Naive thymus-derived CD4-positive, alpha-beta T cell (primary cell): ENCODE results near the gene GNG13. TPM values are rescaled to one million over a fixed set of nuclear protein-coding genes. Genes with fewer than 3 reads are reported as not detected.
A peak's percentile ranks its signal among the peaks of the same experiment; 100 is the strongest.

Experiments used
- ATAC-seq: fragments of 150-1000 bp; cut with Tn5 transposase; 2 replicates; pipeline ENCODE4 v1.10.0; 2021; ENCODE audit warnings: mild to moderate bottlenecking, moderate library complexity
- CTCF ChIA-PET: fragments of 350-600 bp; sonication (Branson Sonifier 250); formaldehyde crosslinking; loops from one replicate; lab custom pipeline; 2021; ENCODE audit warnings: antibody characterized with exemption; lab: Charles Lee
- POLR2A ChIA-PET: fragments of 350-600 bp; sonication (Branson Sonifier 250); formaldehyde crosslinking; loops from one replicate; lab custom pipeline; 2021; ENCODE audit warnings: antibody characterized with exemption, inconsistent platforms; lab: Charles Lee
- DNase-seq, 9 donors: peaks; one replicate each; pipeline versions ENCODE4 v3.0.0 to v3.0.0-alpha.2; 2020 to 2022; ENCODE audit warnings: mixed read lengths in 1 of 9
- H3K27ac ChIP-seq: one replicate; pipeline ENCODE4 v1.7.0; 2013; ENCODE audit warnings: mild to moderate bottlenecking, low read depth, low read length, moderate library complexity
- H3K27me3 ChIP-seq, 2 donors: one replicate each; pipeline ENCODE4 v1.7.0; 2013; ENCODE audit warnings: low read length in 2 of 2, mild to moderate bottlenecking in 2 of 2, moderate library complexity in 2 of 2; ENCODE audit not compliant: control insufficient read depth in 2 of 2, insufficient read depth in 2 of 2
- H3K36me3 ChIP-seq, 3 experiments: 1 replicate in 2 of 3; 2 replicates in 1 of 3; pipeline ENCODE4 v1.7.0; 2013; ENCODE audit warnings: low read length in 3 of 3, mild to moderate bottlenecking in 3 of 3, moderate library complexity in 1 of 3; ENCODE audit not compliant: insufficient read depth in 3 of 3, control insufficient read depth in 2 of 3
- H3K4me1 ChIP-seq, 2 donors: one replicate each; pipeline ENCODE4 v1.7.0; 2013; ENCODE audit warnings: low read length in 2 of 2, mild to moderate bottlenecking in 2 of 2, moderate library complexity in 1 of 2; ENCODE audit not compliant: control insufficient read depth in 2 of 2, insufficient read depth in 2 of 2
- H3K4me3 ChIP-seq: 2 replicates; pipeline ENCODE4 v1.7.0; 2013; ENCODE audit warnings: mild to moderate bottlenecking, low read length
- H3K9me3 ChIP-seq, 3 experiments: 1 replicate in 2 of 3; 2 replicates in 1 of 3; pipeline ENCODE4 v1.7.0; 2013; ENCODE audit warnings: low read length in 3 of 3; ENCODE audit not compliant: control insufficient read depth in 2 of 3
- H3K27ac Mint-ChIP-seq, 9 donors: one replicate each; pipeline ENCODE4 v1.8.0; 2020 to 2022; ENCODE audit warnings: mixed read lengths in 9 of 9, mild to moderate bottlenecking in 8 of 9, moderate library complexity in 5 of 9, inconsistent platforms in 2 of 9
- H3K27me3 Mint-ChIP-seq, 5 donors: one replicate each; pipeline ENCODE4 v1.8.0; 2021 to 2022; ENCODE audit warnings: mixed read lengths in 5 of 5, mild to moderate bottlenecking in 1 of 5
- H3K36me3 Mint-ChIP-seq, 5 donors: one replicate each; pipeline ENCODE4 v1.8.0; 2020 to 2022; ENCODE audit warnings: mixed read lengths in 5 of 5, mild to moderate bottlenecking in 3 of 5, inconsistent platforms in 1 of 5
- H3K4me1 Mint-ChIP-seq, 7 donors: one replicate each; pipeline ENCODE4 v1.8.0; 2020 to 2022; ENCODE audit warnings: mixed read lengths in 7 of 7, mild to moderate bottlenecking in 3 of 7, inconsistent platforms in 1 of 7
- H3K4me3 Mint-ChIP-seq, 10 donors: one replicate each; pipeline ENCODE4 v1.8.0; 2020 to 2022; ENCODE audit warnings: mild to moderate bottlenecking in 10 of 10, mixed read lengths in 10 of 10, moderate library complexity in 6 of 10, inconsistent platforms in 2 of 10
- H3K9me3 Mint-ChIP-seq, 11 donors: one replicate each; pipeline ENCODE4 v1.8.0; 2020 to 2022; ENCODE audit warnings: mixed read lengths in 11 of 11, mild to moderate bottlenecking in 4 of 11, inconsistent platforms in 1 of 11, moderate library complexity in 1 of 11
- intact Hi-C, 2 donors: fragments of 100-400 bp; cut with micrococcal nuclease; formaldehyde crosslinking; loops; one replicate each; pipeline ENCODE4 v1.15.1; 2023
- polyA plus RNA-seq, 2 donors: library from polyadenylated mRNA; unstranded; fragments of 300-500 nt; fragmentation: Illumina TruSeq; gene quantifications; one replicate each; pipeline ENCODE4 v1.2.3, GENCODE V29; 2021
- total RNA-seq, 6 experiments: library from RNA in 5 of 6; stranded (reverse) in 5 of 6; gene quantifications; 1 replicate in 5 of 6; 2 replicates in 1 of 6; pipeline ENCODE4 v1.2.3 and lab custom pipeline; 2021 to 2026

Gene GNG13
- total and polyA plus RNA-seq, 7 experiments from 2014 or later = not detected

DNA sequence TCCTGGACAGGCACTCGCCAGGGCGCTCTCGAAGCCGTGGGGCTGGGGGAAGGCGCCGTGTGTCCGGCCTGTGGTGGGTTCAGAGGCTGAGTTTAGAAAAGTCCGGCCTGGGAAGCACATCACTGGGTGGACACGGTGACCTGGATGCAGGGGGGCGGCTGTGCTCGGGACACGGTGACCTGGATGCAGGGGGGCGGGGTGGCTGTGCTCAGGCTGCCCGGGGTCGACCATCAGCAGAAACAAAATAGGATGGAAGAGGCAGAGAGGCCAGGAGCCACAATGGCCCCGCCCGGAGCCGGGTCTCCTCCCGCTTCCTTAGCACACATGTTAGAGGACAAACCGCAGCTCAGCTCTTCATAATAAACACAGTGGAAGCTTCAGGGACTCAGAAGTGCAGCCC is 43.2 kb upstream of the GNG13 start:
- H3K36me3 Mint-ChIP-seq = no peaks in the 10 kb centered on the region
- no peak overlapping the region for H3K27ac ChIP-seq
- H3K4me3 Mint-ChIP-seq = no peak overlapping the region
- H3K9me3 ChIP-seq = no peaks in the 10 kb centered on the region
- H3K27me3 Mint-ChIP-seq = no peaks in the 10 kb centered on the region
- H3K4me3 ChIP-seq = no peak overlapping the region
- ChIA-PET POLR2A (interaction anchor here (0.7 kb wide), 1 partner anchor 1323 kb away, joined by 3 read pairs; no protein-coding TSS in a partner anchor), CTCF (no interaction called here)
- no peak for DNase-seq
- H3K4me1 ChIP-seq = no peaks in the 10 kb centered on the region
- intact Hi-C loops = no loop called here
- H3K36me3 ChIP-seq = no peaks in the 10 kb centered on the region
- H3K4me1 Mint-ChIP-seq = no peaks in the 10 kb centered on the region
- H3K9me3 Mint-ChIP-seq = peaks cover 0 to 8% (median 0%) of the 10 kb centered on the region in 11 donors
- no peak for ATAC-seq
- no peaks in the 10 kb centered on the region for H3K27me3 ChIP-seq
- H3K27ac Mint-ChIP-seq = no peak overlapping the region

DNA sequence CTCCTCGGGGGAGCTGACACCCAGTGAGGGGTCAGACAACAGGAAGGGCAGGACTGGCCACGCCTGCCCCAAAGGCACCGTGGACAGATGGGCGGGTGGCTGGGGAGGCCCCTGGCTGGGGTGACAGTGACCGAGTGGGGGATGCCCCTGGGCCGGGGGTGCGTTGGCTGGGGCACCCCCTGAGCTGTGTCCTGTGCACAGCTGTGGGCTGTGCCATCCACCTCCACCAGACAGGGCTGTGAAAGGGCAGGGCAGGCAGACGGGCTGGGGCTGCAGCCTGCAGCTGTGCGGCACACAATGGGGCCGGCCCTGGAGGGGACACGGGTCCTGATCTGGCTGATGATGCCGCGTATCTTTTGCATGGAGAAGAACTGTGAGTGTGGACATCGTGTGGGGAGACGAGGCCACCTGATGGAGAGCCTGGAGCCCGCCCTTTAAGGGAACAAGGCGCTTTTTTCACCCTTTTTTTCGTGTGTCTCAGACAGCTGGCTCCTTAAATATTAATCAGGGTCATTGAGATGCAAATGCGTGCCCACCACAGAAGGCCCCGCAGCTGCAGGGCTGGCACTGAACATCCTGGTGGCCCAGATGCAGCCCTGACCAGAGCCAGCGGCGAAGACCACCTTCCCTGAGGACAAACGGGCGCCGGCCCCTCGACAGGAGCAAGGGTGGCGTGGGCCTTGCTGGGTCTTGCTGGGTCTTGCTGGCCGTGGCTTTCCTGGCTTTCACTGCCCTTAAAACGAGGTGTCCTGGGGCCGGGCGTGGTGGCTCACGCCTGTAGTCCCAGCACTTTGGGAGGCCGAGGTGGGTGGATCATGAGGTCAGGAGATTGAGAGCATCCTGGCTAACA is 42.4 kb upstream of the GNG13 start:
- Histone ChIP-seq H3K9me3 (no peaks in the 10 kb centered on the region), H3K36me3 (no peaks in the 10 kb centered on the region), H3K4me3 (no peak overlapping the region), H3K27me3 (no peaks in the 10 kb centered on the region), H3K4me1 (no peaks in the 10 kb centered on the region), H3K27ac (no peak overlapping the region)
- no peaks in the 10 kb centered on the region for H3K36me3 Mint-ChIP-seq
- ChIA-PET CTCF (no interaction called here), POLR2A (no interaction called here)
- no peak for ATAC-seq
- H3K4me1 Mint-ChIP-seq = no peaks in the 10 kb centered on the region
- peaks cover 0 to 5% (median 0%) of the 10 kb centered on the region in 5 donors for H3K27me3 Mint-ChIP-seq
- H3K4me3 Mint-ChIP-seq = no peak overlapping the region
- peaks cover 0 to 8% (median 2%) of the 10 kb centered on the region in 11 donors for H3K9me3 Mint-ChIP-seq
- no peak overlapping the region for H3K27ac Mint-ChIP-seq
- intact Hi-C loops = no loop called here
- no peak for DNase-seq

DNA sequence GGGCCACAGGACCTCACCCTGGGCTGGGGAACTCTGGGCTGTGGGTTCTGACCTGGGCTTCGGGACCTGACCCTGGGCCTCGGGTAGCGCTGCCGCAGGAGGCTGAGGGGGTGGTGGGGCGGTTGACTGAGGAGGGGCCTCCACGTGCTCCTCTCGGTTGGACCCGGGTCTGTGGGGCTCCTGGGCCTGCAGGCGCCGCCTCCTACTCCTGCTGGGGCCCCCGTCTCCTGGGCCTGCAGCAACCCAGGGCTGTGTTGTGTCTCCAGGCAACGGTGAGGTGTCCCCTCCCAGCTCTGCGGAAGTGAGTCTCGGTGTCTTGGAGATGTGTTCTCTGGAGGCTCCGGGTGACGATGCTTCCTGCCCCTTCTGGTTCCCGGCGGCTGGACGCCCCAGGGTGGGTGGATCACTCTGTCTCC is 41.5 kb upstream of the GNG13 start:
- intact Hi-C loops = no loop called here
- Mint-ChIP-seq H3K4me3 (no peak overlapping the region), H3K36me3 (no peaks in the 10 kb centered on the region), H3K27ac (peak overlapping the region in 1 of 9 donors; percentile 68), H3K27me3 (peaks cover 0 to 5% (median 0%) of the 10 kb centered on the region in 5 donors), H3K9me3 (peaks cover 0 to 15% (median 3%) of the 10 kb centered on the region in 11 donors), H3K4me1 (no peaks in the 10 kb centered on the region)
- DNase-seq = peak in 1 of 9 donors; percentile 16
- Histone ChIP-seq H3K4me1 (no peaks in the 10 kb centered on the region), H3K4me3 (no peak overlapping the region), H3K9me3 (peaks cover 0 to under 1% (median 0%) of the 10 kb centered on the region in 3 experiments), H3K27me3 (no peaks in the 10 kb centered on the region), H3K27ac (no peak overlapping the region), H3K36me3 (no peaks in the 10 kb centered on the region)
- ChIA-PET CTCF (no interaction called here), POLR2A (no interaction called here)
- ATAC-seq = peak; percentile 25

DNA sequence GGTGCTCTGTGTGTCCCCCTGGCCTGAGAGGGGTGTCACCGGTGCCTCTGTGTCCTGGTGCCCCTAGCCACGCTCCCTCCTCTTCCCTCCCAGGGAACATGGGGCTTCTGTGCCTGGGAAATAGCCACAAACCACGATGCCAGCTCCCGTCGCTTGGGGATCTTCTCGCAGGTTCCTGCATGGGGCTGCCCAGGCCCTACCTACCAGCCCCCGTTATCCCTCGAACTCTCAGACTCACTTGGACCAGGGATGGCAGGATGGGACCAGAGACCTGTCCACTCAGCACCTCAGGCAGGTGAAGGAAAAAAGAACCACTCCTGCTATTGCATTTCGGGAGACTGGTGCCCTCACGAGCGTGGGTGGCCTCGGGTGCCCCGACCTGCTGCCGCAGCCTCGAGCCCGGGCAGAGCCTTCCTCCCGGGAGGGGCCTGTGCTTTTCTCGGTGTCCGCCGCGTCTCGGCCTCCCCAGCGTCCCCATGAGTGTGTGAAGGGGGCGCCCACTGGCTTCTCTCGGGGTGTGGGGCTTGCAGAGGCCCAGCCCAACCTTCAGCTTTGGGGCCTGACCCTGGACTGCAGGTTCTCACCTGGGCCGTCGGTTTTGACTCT is 41.0 kb upstream of the GNG13 start:
- Mint-ChIP-seq H3K36me3 (peaks cover 0 to 1% (median 0%) of the 10 kb centered on the region in 5 donors), H3K4me3 (no peak overlapping the region), H3K4me1 (no peaks in the 10 kb centered on the region), H3K9me3 (peaks cover 0 to 20% (median 4%) of the 10 kb centered on the region in 11 donors), H3K27me3 (peaks cover 0 to 5% (median 0%) of the 10 kb centered on the region in 5 donors), H3K27ac (no peak overlapping the region)
- ChIA-PET POLR2A (no interaction called here), CTCF (no interaction called here)
- H3K9me3 ChIP-seq = peaks cover 0 to 6% (median 0%) of the 10 kb centered on the region in 3 experiments
- ATAC-seq (no peak), DNase-seq (no peak)
- H3K36me3 ChIP-seq = no peaks in the 10 kb centered on the region
- H3K27ac ChIP-seq = no peak overlapping the region
- no peak overlapping the region for H3K4me3 ChIP-seq
- H3K4me1 ChIP-seq = no peaks in the 10 kb centered on the region
- H3K27me3 ChIP-seq = no peaks in the 10 kb centered on the region
- intact Hi-C loops = no loop called here

DNA sequence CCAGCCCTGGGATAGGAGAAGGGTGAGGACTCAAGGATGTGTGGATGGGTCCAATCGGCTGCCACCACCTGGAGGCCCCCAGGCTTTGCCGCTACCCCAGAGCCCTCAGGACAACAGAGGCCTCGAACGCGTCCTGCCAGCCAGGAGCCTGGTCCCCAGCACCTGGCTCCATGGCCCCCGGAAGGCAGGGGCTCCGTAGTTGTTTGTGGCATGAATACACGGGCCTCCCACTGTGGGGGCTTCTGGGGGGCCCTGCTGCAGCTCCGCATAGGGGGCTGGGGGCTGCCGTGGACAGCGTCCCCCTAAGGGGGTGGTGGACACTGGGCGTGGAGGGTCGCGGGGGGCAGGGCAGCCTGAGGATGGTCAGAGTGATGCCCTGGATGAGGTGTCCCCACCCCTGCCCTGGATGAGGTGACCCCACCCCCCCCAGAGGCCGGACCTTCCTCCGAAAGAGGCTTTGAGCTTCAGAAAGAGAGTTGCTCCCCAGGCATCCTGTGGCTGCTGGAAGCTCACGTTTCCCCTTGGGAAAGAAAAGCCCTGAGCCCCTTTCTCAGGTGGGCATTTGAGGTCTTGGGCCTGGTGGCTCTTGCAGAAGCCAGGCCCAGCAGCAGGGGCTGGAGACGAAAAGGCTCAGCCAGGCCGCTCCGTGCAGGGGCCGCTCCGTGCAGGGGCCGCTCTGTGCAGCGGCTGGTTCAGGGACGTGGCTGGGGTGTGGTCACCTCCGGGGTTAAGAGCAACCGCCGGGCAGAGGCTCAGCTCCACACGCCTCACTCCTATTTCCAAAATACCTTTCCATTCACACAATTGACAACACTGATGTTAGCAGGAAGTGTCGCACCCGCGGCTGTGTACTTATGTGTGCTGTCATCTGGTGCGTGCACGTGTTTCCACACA is 40.3 kb upstream of the GNG13 start:
- Mint-ChIP-seq H3K4me3 (no peak overlapping the region), H3K27ac (no peak overlapping the region), H3K4me1 (no peaks in the 10 kb centered on the region), H3K9me3 (peaks cover 0 to 28% (median 8%) of the 10 kb centered on the region in 11 donors), H3K27me3 (peaks cover 0 to 5% (median 0%) of the 10 kb centered on the region in 5 donors), H3K36me3 (peaks cover 0 to 5% (median 0%) of the 10 kb centered on the region in 5 donors)
- no peaks in the 10 kb centered on the region for H3K4me1 ChIP-seq
- H3K27ac ChIP-seq = no peak overlapping the region
- DNase-seq = no peak
- POLR2A ChIA-PET = no interaction called here
- no peaks in the 10 kb centered on the region for H3K27me3 ChIP-seq
- no peaks in the 10 kb centered on the region for H3K36me3 ChIP-seq
- CTCF ChIA-PET = no interaction called here
- intact Hi-C loops = no loop called here
- ATAC-seq = no peak
- H3K9me3 ChIP-seq = peaks cover 0 to 13% (median 0%) of the 10 kb centered on the region in 3 experiments
- no peak overlapping the region for H3K4me3 ChIP-seq

DNA sequence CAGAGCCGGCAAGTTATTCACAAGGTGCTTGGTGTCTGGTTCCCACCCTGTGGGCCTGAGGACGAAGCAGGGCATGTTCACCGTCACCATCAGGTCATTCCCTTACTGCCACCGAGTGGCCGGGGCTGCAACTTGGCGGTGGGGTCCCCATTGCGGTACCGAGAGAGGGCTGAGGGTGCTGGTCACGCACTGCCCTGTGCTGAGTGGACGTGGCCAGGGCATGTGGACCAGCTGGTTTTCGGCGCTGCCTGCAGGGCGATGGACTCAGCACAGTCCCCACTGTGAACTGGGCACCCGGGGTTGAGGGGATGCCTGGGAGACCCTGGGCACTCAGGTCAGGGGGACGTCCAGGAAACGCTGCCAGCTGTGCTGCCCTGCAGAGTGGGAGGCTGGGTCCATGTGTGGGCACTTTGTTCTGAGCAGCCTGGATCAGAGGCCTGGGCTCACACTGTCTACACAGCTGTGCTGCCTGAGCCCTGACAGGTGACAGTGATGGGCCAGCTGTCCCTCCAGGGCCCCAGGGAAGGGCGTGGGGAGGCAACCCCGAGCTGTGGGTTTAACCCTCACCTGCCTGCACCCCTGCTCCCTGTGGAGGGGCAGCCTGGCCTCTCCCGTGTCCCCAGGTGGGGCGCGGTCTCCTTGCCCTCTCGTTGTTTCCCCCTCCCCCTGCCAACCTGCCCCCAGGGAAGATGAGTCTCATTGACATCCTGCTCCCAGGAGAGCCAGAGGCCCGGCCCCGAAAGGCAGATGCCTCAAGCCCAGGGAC is 39.3 kb upstream of the GNG13 start:
- no peak overlapping the region for H3K4me3 ChIP-seq
- no peak for ATAC-seq
- intact Hi-C loops = no loop called here
- Mint-ChIP-seq H3K4me3 (no peak overlapping the region), H3K36me3 (peaks cover 0 to 5% (median 0%) of the 10 kb centered on the region in 5 donors), H3K4me1 (no peaks in the 10 kb centered on the region), H3K27ac (no peak overlapping the region), H3K9me3 (peaks cover 0 to 32% (median 10%) of the 10 kb centered on the region in 11 donors), H3K27me3 (peaks cover 0 to 5% (median 0%) of the 10 kb centered on the region in 5 donors)
- no peak for DNase-seq
- H3K9me3 ChIP-seq = peaks cover 0 to 17% (median 0%) of the 10 kb centered on the region in 3 experiments
- POLR2A ChIA-PET = no interaction called here
- H3K36me3 ChIP-seq = no peaks in the 10 kb centered on the region
- H3K27me3 ChIP-seq = no peaks in the 10 kb centered on the region
- CTCF ChIA-PET = interaction anchor here (0.6 kb wide), 1 partner anchor 419 kb away, joined by 4 read pairs; no protein-coding TSS in a partner anchor
- H3K4me1 ChIP-seq = no peaks in the 10 kb centered on the region
- H3K27ac ChIP-seq = no peak overlapping the region
